SHP77 (cell line): ENCODE results near the gene THOP1.

ENCODE experiments used
- DNase-seq, 2 experiments: peaks; one replicate each; lab custom pipeline; 2025; lab: John Stamatoyannopoulos, UW

The THOP1 gene

GRCh38 chr19:2854849-2855248, 69.5 kb downstream of the THOP1 start:
- no peak for DNase-seq

GRCh38 chr19:2856457-2857050, 71.3 kb downstream of the THOP1 start:
- no peak for DNase-seq

GRCh38 chr19:2858864-2859263, 73.6 kb downstream of the THOP1 start:
- DNase-seq = no peak

GRCh38 chr19:2863816-2864215, 78.5 kb downstream of the THOP1 start:
- no peak for DNase-seq
